Eye (tissue), 1 donor: Measurements from ENCODE around the gene GABPB1.

Source experiments
- DNase-seq: peaks from one replicate; pipeline ENCODE4 v3.0.0-alpha.2; 2015

GABPB1 gene

DNA sequence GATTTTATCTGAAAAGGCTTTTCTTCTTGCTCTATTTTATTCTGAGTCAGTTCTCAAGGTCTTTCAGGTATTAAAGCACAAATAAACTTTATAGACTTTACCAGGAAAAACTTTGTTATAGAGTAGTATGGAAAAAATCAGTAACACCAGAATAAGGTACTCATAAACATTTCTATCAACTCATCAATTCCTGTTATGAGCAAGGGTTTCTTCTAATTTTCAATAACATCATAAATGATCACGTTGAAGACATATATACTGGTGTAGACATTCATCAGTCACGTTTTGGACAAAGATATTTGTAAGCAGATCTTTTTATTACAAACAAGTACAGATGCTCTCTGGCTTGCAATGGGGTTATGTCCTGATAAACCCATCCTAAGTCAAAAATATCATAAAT, 79.9 kb downstream of the GABPB1 start:
- DNase-seq, result no peak

DNA sequence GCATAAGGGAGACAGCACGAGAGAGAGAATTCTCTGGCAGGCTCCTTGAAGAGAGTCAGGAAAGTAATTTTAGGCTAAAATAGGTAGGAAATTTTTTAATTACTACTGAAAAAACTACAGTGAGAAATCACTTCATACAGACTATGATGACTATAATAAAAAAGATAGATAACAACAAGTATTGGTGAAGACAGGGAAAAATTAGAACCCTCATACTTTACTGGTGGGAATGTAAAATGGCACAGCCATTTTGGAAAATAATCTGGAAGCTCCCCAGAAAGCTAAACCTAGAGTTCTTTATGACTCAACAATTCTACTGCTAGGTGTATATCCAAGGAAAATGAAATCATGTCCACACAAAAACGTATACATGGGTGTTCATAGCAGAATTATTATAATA, 87.4 kb downstream of the GABPB1 start:
- no peak for DNase-seq

DNA sequence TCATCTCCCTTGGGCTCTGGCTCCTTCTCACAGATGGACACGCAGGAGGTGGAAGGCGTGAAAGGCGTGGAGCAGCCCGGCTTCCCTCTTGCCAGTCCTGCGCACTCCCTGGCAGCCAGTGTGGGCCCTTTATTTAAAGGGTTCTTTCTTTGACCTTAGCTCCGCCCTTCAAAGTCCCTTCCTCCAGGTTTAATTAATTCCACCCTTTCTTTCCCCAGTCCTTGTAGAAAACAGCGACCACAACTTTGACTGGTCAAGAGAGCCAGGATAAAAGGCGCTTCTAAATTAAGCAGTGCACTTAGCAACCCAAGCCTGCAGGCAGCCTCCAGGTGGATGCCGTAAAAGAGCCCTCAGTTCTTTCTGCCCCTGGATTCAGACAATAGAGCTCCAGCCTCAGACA, 89.4 kb downstream of the GABPB1 start, which contains the start of gene HDC:
Gene HDC, minus strand, starts transcription at position 107 of the 400 bp plus-strand sequence. Its CDS starts 103 bp downstream, at position 4.
- peak; percentile 8 for DNase-seq

DNA sequence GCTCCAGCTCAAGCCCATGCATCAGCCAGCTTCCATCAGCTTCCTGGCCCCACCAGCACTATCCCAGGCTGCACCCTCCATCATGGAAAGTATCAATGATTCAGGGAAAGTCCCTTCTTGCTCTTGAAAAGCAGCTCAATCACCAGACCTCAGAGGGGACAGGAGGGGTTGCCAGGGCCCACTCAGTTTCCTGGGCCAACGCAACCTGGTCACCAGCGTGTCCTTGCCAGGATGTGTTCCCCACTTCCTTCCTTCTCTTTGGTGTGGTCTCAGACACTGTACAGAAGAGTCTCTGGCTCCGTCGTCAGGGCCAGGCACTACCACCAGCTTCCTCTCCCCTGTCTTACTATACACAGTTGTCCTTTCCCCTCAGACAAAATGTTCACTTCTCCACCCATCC, 92.5 kb downstream of the GABPB1 start:
- no peak for DNase-seq

GRCh38 chr15:50261981-50262380, 93.0 kb downstream of the GABPB1 start:
- no peak for DNase-seq

GRCh38 chr15:50260969-50261496, 94.0 kb downstream of the GABPB1 start:
- no peak for DNase-seq

DNA sequence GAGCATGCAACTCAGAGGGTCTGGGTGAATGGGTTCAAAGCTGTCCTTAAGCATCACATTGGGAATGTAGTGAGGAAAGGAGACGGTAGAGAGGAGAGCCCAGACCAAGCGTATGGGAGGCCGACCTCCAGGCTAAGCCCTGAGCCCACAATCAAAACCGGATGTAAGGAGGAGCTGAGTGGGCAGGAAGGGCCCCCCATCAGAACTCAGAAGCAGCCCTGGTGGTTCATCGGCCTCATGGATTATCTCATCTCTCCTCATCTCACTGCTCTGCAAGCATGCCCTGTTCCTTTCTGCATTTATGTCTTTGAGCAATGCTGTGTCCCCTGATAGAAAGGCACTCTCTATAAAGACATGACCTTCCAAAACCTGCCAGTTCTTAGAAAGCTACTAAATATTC, 95.7 kb downstream of the GABPB1 start:
- no peak for DNase-seq

GRCh38 chr15:50257924-50258323, 97.1 kb downstream of the GABPB1 start:
- DNase-seq, result no peak

DNA sequence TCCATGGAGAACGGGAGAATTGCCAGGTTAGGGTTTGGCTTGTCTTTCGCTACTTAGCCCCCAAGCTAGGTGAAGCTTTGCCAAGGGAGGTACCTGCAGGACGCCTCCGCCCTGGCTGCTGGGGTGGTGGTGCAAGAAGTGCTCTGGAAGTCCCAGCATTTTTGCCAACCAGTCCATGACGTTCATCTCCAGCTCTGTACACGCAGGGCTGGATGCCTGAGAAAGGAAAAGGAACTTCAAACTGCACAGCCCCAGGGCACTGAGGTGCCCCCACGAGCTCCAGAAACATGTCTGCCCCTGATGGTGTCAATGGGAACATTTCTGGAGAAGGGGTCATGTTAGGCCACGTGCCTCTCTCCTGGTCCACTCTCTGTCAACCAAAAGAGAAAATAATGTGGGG, 97.7 kb downstream of the GABPB1 start:
- no peak for DNase-seq

GRCh38 chr15:50256188-50257041, 98.6 kb downstream of the GABPB1 start:
- no peak for DNase-seq

DNA sequence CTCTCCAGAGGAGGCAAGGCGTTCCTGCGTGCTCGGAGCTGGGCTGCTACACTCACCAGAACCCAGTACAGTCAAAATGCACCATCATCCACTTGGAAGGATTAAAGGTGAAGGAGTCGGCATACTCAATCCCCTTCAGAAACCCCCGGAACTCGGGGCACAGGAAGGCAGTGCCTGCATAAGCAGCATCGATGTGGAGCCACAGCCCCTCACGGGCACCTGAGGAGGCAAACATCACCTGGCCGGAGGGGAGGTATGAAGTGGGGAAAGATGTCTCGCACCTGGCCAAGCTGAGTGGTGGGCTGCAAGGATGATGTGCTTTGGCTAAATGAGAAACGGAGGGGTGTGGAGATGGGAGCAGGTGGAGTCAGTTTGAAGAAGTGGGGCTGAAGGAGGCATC, 102.4 kb downstream of the GABPB1 start:
- no peak for DNase-seq

- no peak for DNase-seq
Measured at GRCh38 chr15:50251638-50252182, 103.3 kb downstream of the GABPB1 start.

GRCh38 chr15:50250760-50251394, 104.1 kb downstream of the GABPB1 start:
- DNase-seq, result no peak

- no peak for DNase-seq
Measured at GRCh38 chr15:50249704-50250103, 105.3 kb downstream of the GABPB1 start.

DNA sequence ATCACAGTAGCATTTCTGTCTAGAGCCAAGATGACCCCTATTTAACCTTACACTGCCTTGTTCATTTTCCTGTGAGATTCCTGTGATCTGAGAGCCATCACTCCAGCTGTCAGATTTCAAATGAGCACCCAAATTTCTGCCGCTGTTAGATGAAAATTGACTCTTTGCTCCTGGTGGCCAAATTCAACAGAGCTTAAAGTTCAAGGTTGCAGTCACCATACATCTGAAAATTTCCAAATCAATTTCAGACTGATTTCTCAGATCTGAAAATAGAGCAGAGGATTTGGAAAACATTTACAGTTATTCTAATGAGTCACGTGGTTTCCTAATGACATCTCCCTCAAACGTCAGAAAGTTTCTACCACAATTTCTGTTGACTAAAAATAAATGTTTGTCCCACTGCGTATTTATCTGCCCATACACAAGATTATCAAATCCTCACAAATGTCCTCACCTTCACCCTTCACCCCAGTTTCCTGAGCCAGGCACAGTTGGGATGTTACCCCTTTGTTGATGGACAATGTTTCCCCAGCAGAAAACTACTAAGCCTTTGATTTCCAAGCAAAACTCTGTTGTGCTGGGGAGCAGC, 105.9 kb downstream of the GABPB1 start:
- DNase-seq, result no peak

- DNase-seq, result no peak
Measured at GRCh38 chr15:50247819-50248655, 107.0 kb downstream of the GABPB1 start.

- DNase-seq, result no peak
Measured at GRCh38 chr15:50246631-50247030, 108.4 kb downstream of the GABPB1 start.

GRCh38 chr15:50244959-50245624, 109.9 kb downstream of the GABPB1 start:
- DNase-seq, result no peak

- no peak for DNase-seq
Measured at GRCh38 chr15:50244153-50244552, 110.8 kb downstream of the GABPB1 start.

GRCh38 chr15:50241684-50242450, 113.1 kb downstream of the GABPB1 start:
- DNase-seq, result no peak

GRCh38 chr15:50238255-50238654, 116.7 kb downstream of the GABPB1 start:
- DNase-seq, result no peak
